GM12878 (cell line): Measurements from ENCODE around the gene MEN1. TPM values are rescaled to one million over a fixed set of nuclear protein-coding genes. Genes with fewer than 3 reads are reported as not detected.

Source experiments
- BHLHE40 ChIP-seq, 2 experiments: fragments of 450-650 bp in 1 of 2; IDR thresholded peaks; 2 replicates each; pipeline ENCODE4 v1.6.1; 2011 to 2017; ENCODE audit warnings: low read depth in 2 of 2, borderline replicate concordance in 1 of 2, improper control_type of control experiment in 1 of 2, low read length in 1 of 2, mild to moderate bottlenecking in 1 of 2
- BMI1 ChIP-seq: fragments of 450-650 bp; IDR thresholded peaks from 2 replicates; pipeline ENCODE4 v1.6.1; 2016; ENCODE audit warnings: mild to moderate bottlenecking, moderate library complexity, borderline replicate concordance
- CEBPB ChIP-seq, 2 experiments: fragments of 150-350 bp in 1 of 2; IDR thresholded peaks; 2 replicates each; pipeline ENCODE4 v1.6.1; 2012 to 2014; ENCODE audit warnings: low read depth in 2 of 2, low read length in 2 of 2, borderline replicate concordance in 1 of 2, inconsistent platforms in 1 of 2
- CHD2 ChIP-seq: IDR thresholded peaks from 2 replicates; pipeline ENCODE4 v1.6.1; 2011; ENCODE audit warnings: low read depth, low read length, improper control_type of control experiment, borderline replicate concordance
- CREB1 ChIP-seq: IDR thresholded peaks from 2 replicates; pipeline ENCODE4 v1.6.1; 2012; ENCODE audit warnings: low read depth, mild to moderate bottlenecking, inconsistent platforms
- CREM ChIP-seq: IDR thresholded peaks from 2 replicates; pipeline ENCODE4 v1.6.1; 2014; ENCODE audit warnings: antibody characterized with exemption, low read depth
- EED ChIP-seq: sonication (generic); IDR thresholded peaks from 2 replicates; pipeline ENCODE4 v1.6.1; 2016; ENCODE audit warnings: antibody characterized with exemption, low read depth
- IKZF1 ChIP-seq: fragments of 450-650 bp; conservative IDR thresholded peaks from 2 replicates; pipeline ENCODE4 v1.6.1; 2017; ENCODE audit warnings: antibody characterized with exemption, mild to moderate bottlenecking
- IKZF2 ChIP-seq, 2 experiments: fragments of 450-650 bp; IDR thresholded peaks; 2 replicates each; pipeline ENCODE4 v1.6.1; 2017; ENCODE audit warnings: mild to moderate bottlenecking in 2 of 2, moderate library complexity in 2 of 2
- JUNB ChIP-seq: IDR thresholded peaks from 2 replicates; pipeline ENCODE4 v1.6.1; 2016; ENCODE audit warnings: antibody characterized with exemption, mild to moderate bottlenecking
- KLF5 ChIP-seq: fragments of 450-650 bp; IDR thresholded peaks from 2 replicates; pipeline ENCODE4 v1.6.1; 2014; ENCODE audit warnings: mild to moderate bottlenecking; ENCODE audit not compliant: partially characterized antibody
- LARP7 ChIP-seq: fragments of 450-650 bp; IDR thresholded peaks from 2 replicates; pipeline ENCODE4 v1.6.1; 2017; ENCODE audit warnings: mild to moderate bottlenecking
- MEF2A ChIP-seq: IDR thresholded peaks from 2 replicates; pipeline ENCODE4 v1.6.1; 2011; ENCODE audit warnings: low read depth, mild to moderate bottlenecking, low read length, moderate library complexity; ENCODE audit not compliant: insufficient read depth
- MXI1 ChIP-seq: fragments of 150-350 bp; IDR thresholded peaks from 2 replicates; pipeline ENCODE4 v1.6.1; 2011; ENCODE audit warnings: low read depth, mild to moderate bottlenecking, inconsistent platforms, low read length, improper control_type of control experiment
- NFXL1 ChIP-seq: fragments of 450-650 bp; IDR thresholded peaks from 2 replicates; pipeline ENCODE4 v1.6.1; 2017; ENCODE audit warnings: antibody characterized with exemption, mild to moderate bottlenecking, borderline replicate concordance
- NR2C1 ChIP-seq: fragments of 450-650 bp; IDR thresholded peaks from 2 replicates; pipeline ENCODE4 v1.6.1; 2017; ENCODE audit warnings: antibody characterized with exemption, mild to moderate bottlenecking, moderate library complexity
- POLR2A ChIP-seq: IDR thresholded peaks from 2 replicates; pipeline ENCODE4 v1.6.1; 2011; ENCODE audit warnings: low read depth, mild to moderate bottlenecking, low read length
- POLR2AphosphoS5 ChIP-seq: IDR thresholded peaks from 2 replicates; pipeline ENCODE4 v1.6.1; 2011; ENCODE audit warnings: mild to moderate bottlenecking, low read length, inconsistent platforms
- POU2F2 ChIP-seq: IDR thresholded peaks from 3 replicates; pipeline ENCODE4 v1.6.1; 2011; ENCODE audit warnings: low read depth, mild to moderate bottlenecking, low read length, borderline replicate concordance
- RUNX3 ChIP-seq: IDR thresholded peaks from 2 replicates; pipeline ENCODE4 v1.6.1; 2012; ENCODE audit warnings: low read length, inconsistent platforms
- SMAD5 ChIP-seq: IDR thresholded peaks from 2 replicates; pipeline ENCODE4 v1.6.1; 2016; ENCODE audit warnings: antibody characterized with exemption, low read depth
- SP1 ChIP-seq: IDR thresholded peaks from one replicate; pipeline ENCODE4 v1.6.1; 2011; ENCODE audit warnings: low read depth, low read length
- USF1 ChIP-seq: IDR thresholded peaks from 2 replicates; pipeline ENCODE4 v1.6.1; 2011; ENCODE audit warnings: borderline replicate concordance, low read depth, mild to moderate bottlenecking, moderate library complexity, mixed read lengths, low read length; ENCODE audit not compliant: insufficient read depth; ENCODE audit errors: extremely low read length
- WRNIP1 ChIP-seq: IDR thresholded peaks from 2 replicates; pipeline ENCODE4 v1.6.1; 2011; ENCODE audit warnings: low read depth, low read length, improper control_type of control experiment, borderline replicate concordance
- YY1 ChIP-seq: IDR thresholded peaks from 2 replicates; pipeline ENCODE4 v1.6.1; 2011; ENCODE audit warnings: low read depth, mild to moderate bottlenecking, low read length
- ZNF384 ChIP-seq: IDR thresholded peaks from 2 replicates; pipeline ENCODE4 v1.6.1; 2012; ENCODE audit warnings: low read depth, mild to moderate bottlenecking, low read length, improper control_type of control experiment, borderline replicate concordance
- ZNF622 ChIP-seq: fragments of 450-650 bp; IDR thresholded peaks from 2 replicates; pipeline ENCODE4 v1.6.1; 2017; ENCODE audit warnings: mild to moderate bottlenecking, inconsistent platforms
- polyA plus RNA-seq, 11 experiments: library from polyadenylated mRNA; depleted of rRNA in 4 of 11; unstranded in 6 of 11; stranded (reverse) in 5 of 11; fragments of >200 nt; fragmentation: Nextera tagmentation in 4 of 11; fragmentation: Illumina TruSeq in 1 of 11; extraction: Ambion mirVana in 4 of 11; extraction: Trizol in 1 of 11; gene quantifications; 1 replicate in 1 of 11; 2 replicates in 10 of 11; pipeline versions ENCODE4 v1.2.1 to v1.2.3, GENCODE V29; 2011 to 2016; ENCODE audit warnings: inconsistent platforms in 2 of 11, missing spikeins in 2 of 11, low read depth in 1 of 11
- total RNA-seq, 4 experiments: library from RNA; depleted of rRNA in 3 of 4; stranded (reverse); fragments of >200 nt in 3 of 4; fragmentation: Illumina TruSeq in 1 of 4; extraction: Trizol in 1 of 4; gene quantifications; 2 replicates each; pipeline versions ENCODE4 v1.2.1 to v1.2.3, GENCODE V29; 2013 to 2021
- TF ChIP-seq, protein P1 (sequence below): fragments of 450-650 bp; IDR thresholded peaks from 2 replicates; pipeline ENCODE4 v1.6.1; 2016; ENCODE audit warnings: mild to moderate bottlenecking
- TF ChIP-seq, protein P2 (sequence below): IDR thresholded peaks from 2 replicates; pipeline ENCODE4 v1.6.1; 2011; ENCODE audit warnings: mild to moderate bottlenecking, low read depth, low read length, moderate library complexity; ENCODE audit not compliant: insufficient replicate concordance

Gene MEN1
- total and polyA plus RNA-seq, 10 of the 15 experiments (the other 5 are each of a cell fraction or from before 2014, with no cell fraction given): 2.5 to 39.7 (median 20.7) TPM

- TF ChIP-seq, protein P1, sequence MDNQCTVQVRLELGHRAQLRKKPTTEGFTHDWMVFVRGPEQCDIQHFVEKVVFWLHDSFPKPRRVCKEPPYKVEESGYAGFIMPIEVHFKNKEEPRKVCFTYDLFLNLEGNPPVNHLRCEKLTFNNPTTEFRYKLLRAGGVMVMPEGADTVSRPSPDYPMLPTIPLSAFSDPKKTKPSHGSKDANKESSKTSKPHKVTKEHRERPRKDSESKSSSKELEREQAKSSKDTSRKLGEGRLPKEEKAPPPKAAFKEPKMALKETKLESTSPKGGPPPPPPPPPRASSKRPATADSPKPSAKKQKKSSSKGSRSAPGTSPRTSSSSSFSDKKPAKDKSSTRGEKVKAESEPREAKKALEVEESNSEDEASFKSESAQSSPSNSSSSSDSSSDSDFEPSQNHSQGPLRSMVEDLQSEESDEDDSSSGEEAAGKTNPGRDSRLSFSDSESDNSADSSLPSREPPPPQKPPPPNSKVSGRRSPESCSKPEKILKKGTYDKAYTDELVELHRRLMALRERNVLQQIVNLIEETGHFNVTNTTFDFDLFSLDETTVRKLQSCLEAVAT: peak; percentile 13; the same call in 1 of the 2 replicates
- TF ChIP-seq CREB1 (peak; percentile 73; the same call in 1 of the 2 replicates), LARP7 (no peak), RUNX3 (no peak), BHLHE40 (IDR thresholded peaks at IDR 0.05; ENCODE audit: borderline replicate concordance in 1 of 2, low read depth in 2 of 2, low read length in 1 of 2) (peak; percentile 14 to 34; a peak in 2 of 4 replicates), CHD2 (peak; percentile 98), CREM (peak; percentile 79; the same call in 1 of the 2 replicates), EED (peak; percentile 57; the same call in 1 of the 2 replicates), NFXL1 (no peak), SP1 (peak; percentile 86), USF1 (no peak), NR2C1 (peak; percentile 54; the same call in 1 of the 2 replicates), ZNF622 (no peak), IKZF2 (IDR thresholded peaks at IDR 0.05) (peak in 1 of 2 experiments; percentile 61; a peak in 3 of 4 replicates), IKZF1 (peak; percentile 56; the same call in 1 of the 2 replicates), MEF2A (0 out of 2 replicates have a peak, but pooled peaks have one; percentile 24), POLR2AphosphoS5 (peak; percentile 97), WRNIP1 (no peak), CEBPB (IDR thresholded peaks at IDR 0.05; ENCODE audit: borderline replicate concordance in 1 of 2, low read depth in 2 of 2, low read length in 2 of 2) (no peak), POLR2A (peak; percentile 97), JUNB (peak; percentile 19; the same call in 1 of the 2 replicates), YY1 (peak; percentile 93), SMAD5 (peak; percentile 80), KLF5 (no peak), MXI1 (peak; percentile 80), ZNF384 (peak; percentile 98), POU2F2 (peak; percentile 70; the same call in 1 of the 3 replicates), BMI1 (peak; percentile 100)
- TF ChIP-seq, protein P2, sequence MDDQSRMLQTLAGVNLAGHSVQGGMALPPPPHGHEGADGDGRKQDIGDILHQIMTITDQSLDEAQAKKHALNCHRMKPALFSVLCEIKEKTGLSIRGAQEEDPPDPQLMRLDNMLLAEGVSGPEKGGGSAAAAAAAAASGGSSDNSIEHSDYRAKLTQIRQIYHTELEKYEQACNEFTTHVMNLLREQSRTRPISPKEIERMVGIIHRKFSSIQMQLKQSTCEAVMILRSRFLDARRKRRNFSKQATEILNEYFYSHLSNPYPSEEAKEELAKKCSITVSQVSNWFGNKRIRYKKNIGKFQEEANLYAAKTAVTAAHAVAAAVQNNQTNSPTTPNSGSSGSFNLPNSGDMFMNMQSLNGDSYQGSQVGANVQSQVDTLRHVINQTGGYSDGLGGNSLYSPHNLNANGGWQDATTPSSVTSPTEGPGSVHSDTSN: peak; percentile 75
These were observed 31.7 kb downstream of the MEN1 start, which contains the start of gene SF1 (continued) for GRCh38 chr11:64778473-64779298.
